Measurements from ENCODE around the gene GPR3.
"Not testable (repeated sequence)": the region's sequence is repeated elsewhere in the genome, so short reads cannot be mapped to it uniquely, and the experiment has no call there.

GPR3 gene

DNA sequence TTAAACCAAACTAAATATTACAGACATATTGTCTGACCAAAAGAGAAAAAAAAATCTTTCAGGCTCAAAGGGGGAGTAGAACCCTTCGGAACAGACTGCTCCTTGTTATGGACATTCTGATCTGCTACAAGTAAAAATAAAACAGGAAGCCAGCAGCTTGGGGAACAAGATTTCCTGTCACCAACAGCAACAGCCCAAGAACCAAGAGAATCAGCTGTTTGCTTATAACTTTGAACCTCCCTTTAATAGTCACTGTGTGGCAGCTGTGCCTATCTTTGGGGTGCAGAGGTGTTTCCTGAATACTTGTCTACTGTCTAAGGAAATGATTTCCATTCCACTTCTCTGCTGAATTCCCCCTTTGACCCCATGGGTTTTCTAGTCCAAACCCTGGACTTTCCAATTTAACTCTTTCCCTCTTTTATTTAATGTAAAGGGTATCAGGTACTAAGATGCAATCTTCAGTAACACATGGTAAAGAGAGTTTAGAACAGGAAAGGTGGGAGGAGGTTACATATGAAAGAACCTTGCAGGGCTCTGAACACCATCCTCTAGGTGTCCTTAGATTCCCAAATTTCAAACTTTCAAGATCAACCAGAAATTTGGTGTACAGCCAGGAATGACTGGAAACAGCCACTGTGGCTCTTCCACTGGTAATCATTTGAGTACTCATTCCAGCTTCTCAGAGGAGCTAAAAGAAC is 38.6 kb downstream of the GPR3 start:
- DNase-seq, result no peak

DNA sequence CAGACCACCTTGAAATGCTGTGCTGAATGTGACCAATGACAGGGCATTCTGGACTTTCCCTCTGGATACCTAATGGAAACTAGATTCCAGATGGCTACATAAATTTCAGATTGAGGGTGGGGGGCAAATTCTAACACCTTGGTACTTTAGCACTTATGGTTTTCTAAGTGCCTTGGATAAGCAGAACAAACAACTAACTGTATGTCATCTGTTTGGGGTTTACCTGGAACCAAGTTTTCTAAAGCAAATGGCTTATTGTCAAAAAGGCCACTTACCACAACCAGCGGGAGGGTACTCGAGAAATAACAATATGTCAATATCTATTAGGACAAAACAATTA is 39.1 kb downstream of the GPR3 start:
- no peak for DNase-seq

DNA sequence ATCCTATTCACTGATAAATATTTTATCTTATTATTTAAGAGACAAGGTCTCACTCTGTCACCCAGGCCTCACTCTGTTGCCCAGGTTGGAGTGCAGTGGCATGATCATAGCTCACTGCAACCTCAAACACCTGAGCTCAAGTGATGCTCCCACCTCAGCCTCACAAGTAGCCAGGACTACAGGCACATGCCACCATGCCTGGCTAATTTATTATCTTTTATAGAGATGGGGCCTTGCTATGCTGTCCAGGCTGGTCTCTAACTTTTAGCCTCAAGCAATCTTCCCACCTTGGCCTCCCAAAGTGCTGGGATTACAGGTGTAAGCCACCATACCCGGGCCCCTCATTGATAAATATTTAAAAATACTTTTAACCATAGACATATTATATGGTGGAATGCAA is 40.3 kb downstream of the GPR3 start:
- DNase-seq, result not testable (repeated sequence)

DNA sequence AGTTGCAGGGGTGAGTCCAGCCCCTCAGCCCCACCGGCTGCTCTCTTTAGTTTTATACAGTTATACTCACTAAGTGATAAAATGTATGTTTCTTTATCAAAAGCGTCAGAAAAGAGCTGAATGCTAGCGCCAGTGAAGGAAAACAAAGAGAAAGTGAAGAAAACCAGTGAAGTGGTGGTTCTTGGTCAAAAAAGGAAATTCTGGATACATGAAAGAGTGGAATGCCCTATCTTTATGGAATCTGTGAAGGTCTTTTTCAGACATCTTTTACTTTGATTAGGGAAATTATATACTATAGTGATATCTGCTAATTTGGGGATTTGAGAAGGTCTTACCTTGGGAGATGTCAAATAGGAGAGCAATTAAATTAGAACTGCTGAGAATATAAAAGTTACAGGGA is 41.3 kb downstream of the GPR3 start:
- DNase-seq, result no peak

DNA sequence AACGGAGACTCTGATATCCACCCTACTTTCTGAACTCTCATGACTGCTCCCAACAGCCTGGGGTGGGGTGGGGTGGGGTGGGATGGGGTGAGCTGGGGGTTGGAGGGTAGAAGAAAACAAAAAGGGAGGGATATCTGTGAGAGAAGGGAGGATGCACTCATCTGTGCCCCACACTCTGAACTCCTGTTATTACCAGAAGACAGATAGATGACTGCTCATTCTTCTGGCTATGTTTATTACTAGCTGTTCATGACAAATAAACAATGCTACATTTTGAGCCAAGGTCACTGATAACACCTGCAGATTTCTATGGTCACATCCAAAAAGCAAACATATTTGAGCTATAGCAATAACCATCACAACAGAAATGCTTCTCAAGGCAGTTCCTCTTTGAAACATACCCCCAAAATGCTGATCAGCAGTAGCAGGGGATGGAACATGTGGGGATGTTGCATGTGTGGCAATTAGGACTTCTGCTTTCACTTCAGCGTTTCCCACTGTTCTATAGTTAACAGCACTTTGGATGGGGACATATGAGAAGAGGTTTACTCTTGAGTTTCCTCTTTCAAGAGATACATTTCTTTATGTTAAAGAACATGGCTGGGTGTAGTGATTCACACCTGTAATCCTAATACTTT is 43.3 kb downstream of the GPR3 start:
- DNase-seq, result no peak

DNA sequence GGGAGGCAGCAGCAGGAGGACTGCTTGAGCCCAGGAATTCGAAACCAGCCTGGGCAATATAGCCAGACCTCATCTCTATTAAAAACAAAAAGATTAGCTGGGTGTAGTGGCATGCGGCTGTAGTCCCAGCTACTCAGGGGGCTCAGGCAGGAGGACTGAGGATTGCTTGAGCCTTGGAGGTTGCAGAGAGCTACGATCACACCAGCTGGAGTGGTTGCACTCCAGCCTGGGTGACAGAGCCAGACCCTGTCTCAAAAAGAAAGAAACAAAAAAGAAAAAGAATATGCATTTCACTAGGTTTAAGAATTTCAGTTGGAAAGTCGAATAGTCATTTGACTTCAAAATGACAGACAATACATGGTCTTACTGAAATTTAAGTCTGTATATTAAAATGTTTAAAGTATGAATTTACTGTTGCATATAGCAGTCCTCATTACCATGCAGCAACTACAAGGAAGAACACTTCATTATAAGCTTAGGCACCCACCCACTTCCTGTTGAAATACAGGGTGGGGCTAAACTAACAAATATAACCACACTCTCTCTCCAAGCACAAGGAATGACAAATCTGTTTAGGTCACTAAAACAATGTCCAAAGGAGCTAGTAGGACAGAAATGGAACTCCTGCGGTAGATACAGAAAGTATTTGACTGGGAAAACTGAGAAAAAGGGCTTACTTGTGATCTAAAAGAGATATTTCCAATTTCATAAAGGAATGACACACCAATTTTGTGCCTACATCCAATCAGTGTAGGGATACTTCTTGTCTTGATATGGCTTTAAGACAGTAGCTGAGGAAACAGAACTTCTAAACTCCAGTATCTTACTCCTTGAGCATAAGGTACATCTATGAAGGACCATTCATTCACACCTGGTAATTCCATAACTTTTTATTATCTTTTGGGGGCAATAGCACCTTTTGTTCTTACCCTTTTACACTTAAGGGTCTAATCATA is 44.1 kb downstream of the GPR3 start:
- DNase-seq, result no peak

DNA sequence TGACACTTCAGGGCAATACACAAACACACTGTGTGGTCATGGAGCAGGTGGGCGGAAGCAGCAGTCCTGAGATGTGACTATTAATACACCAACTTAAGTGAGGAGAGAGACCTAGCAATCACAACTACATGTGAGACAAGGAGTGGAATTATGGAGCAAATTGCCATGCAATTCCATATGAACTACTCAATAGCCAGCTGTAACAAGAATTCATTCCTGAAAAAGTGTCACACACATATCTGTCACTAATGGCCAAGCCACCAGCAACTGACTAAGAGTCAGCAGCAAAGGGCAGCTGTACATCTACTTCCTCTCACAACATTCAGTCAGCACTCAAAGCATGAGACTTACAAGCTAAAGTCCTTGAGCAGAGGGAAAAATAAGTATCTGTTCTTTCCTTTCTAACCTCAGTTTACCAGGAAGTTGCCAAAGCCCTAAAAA is 46.2 kb downstream of the GPR3 start:
- no peak for DNase-seq

DNA sequence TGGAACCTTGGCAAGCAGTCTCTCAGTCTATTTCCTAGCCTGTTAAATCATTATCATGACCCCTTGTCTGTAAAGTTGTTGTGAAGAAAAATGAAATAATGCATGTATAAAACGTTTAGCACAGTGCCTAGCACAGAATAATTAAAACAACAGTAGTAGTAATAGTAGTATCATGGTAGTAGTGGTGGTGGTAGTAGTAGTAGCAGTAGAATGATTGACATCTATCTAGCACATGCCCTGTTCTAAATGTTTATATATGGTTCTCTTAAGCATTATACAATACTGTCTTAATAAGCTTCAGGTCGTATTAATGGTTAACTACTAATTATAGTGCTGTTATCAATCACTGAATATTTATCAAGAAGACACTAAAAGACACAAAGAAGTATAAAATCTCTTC is 46.7 kb downstream of the GPR3 start:
- DNase-seq, result no peak

DNA sequence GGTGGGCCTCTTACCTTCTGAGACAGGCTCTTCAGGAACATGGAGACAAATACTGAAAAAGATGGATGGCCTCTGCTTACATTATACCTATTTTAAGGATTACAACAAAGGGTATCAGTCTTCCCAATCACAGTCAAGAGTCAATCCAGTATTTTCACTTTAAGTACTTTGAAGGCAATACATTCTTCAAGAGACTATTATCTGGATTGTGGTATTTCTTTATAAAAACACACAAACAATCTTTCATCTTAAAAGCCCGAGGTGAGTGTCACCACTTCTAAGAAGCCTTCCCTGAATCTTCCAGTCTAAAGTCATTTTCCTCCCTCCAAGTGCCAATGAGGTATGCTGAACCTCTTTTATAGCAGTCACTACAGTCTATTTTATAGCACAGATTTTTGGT is 52.2 kb downstream of the GPR3 start:
- no peak for DNase-seq
